NCI-H1694 treated with DMSO at 0.1 percent for 48 hours (cell line): ENCODE measurements around the gene F13A1.

Source experiments
- DNase-seq: peaks from one replicate; lab custom pipeline; 2025; lab: John Stamatoyannopoulos, UW

Gene F13A1

GRCh38 chr6:6319952-6320811, at the start of gene F13A1:
Gene F13A1, minus strand, starts transcription at chr6:6320662. Its CDS starts 1,998 bp downstream, at chr6:6318664.
- DNase-seq, result no peak

GRCh38 chr6:6368684-6369052, 48.2 kb upstream of the F13A1 start:
- DNase-seq, result no peak

GRCh38 chr6:6368040-6368683, 47.7 kb upstream of the F13A1 start:
- DNase-seq, result no peak

- DNase-seq, result no peak
These were observed 46.3 kb upstream of the F13A1 start for GRCh38 chr6:6366803-6367202.

GRCh38 chr6:6365242-6365641, 44.8 kb upstream of the F13A1 start:
- DNase-seq, result no peak

GRCh38 chr6:6362056-6362840, 41.8 kb upstream of the F13A1 start:
- DNase-seq, result no peak

- no peak for DNase-seq
These were observed 37.1 kb upstream of the F13A1 start for GRCh38 chr6:6357530-6357929.

GRCh38 chr6:6357032-6357431, 36.6 kb upstream of the F13A1 start:
- DNase-seq, result no peak

GRCh38 chr6:6352772-6353171, 32.3 kb upstream of the F13A1 start:
- no peak for DNase-seq

- no peak for DNase-seq
These were observed 31.1 kb upstream of the F13A1 start for GRCh38 chr6:6351511-6352025.

- no peak for DNase-seq
These were observed 30.2 kb upstream of the F13A1 start for GRCh38 chr6:6350696-6351095.

- DNase-seq, result no peak
These were observed 27.8 kb upstream of the F13A1 start for GRCh38 chr6:6348256-6348655.

GRCh38 chr6:6346427-6347023, 26.1 kb upstream of the F13A1 start:
- DNase-seq, result no peak

- DNase-seq, result no peak
These were observed 13.0 kb upstream of the F13A1 start for GRCh38 chr6:6333501-6333900.

GRCh38 chr6:6332811-6333244, 12.4 kb upstream of the F13A1 start:
- DNase-seq, result no peak

- no peak for DNase-seq
These were observed 11.6 kb upstream of the F13A1 start for GRCh38 chr6:6331946-6332601.

- DNase-seq, result no peak
These were observed 10.9 kb upstream of the F13A1 start for GRCh38 chr6:6331393-6331792.

GRCh38 chr6:6330407-6330806, 9.9 kb upstream of the F13A1 start:
- DNase-seq, result no peak

GRCh38 chr6:6328451-6328850, 8.0 kb upstream of the F13A1 start:
- DNase-seq, result no peak

GRCh38 chr6:6323352-6323751, 2.9 kb upstream of the F13A1 start:
- no peak for DNase-seq

GRCh38 chr6:6320901-6321300, 439 bp upstream of the F13A1 start:
- DNase-seq, result no peak
